MCF 10A (cell line): ENCODE results near the gene ASAP2. TPM values are rescaled to one million over a fixed set of nuclear protein-coding genes. Genes with fewer than 3 reads are reported as not detected.

Experiments used
- BruUV-seq: library from RNA; stranded (reverse); fragments of 400-500 nt; replicated peaks from 2 replicates; lab custom pipeline; 2021; lab: Mats Ljungman, UMichigan
- CTCF ChIA-PET: fragments of 300-600 bp; sonication (Branson Sonifier 250); formaldehyde crosslinking; extraction: SDS; loops from one replicate; lab custom pipeline; 2021; ENCODE audit warnings: antibody characterized with exemption, inconsistent platforms; lab: Yijun Ruan, JAX
- POLR2A ChIA-PET: fragments of 300-600, 350-650 bp; sonication (Branson Sonifier 250); formaldehyde crosslinking; extraction: SDS; loops from one replicate; lab custom pipeline; 2020; ENCODE audit warnings: antibody characterized with exemption, inconsistent platforms; lab: Yijun Ruan, JAX
- DNase-seq: peaks from one replicate; pipeline ENCODE4 v3.0.0-alpha.2; 2018; ENCODE audit not compliant: unreplicated experiment
- H3K27ac Mint-ChIP-seq: one replicate; pipeline ENCODE4 v1.8.0; 2022; ENCODE audit warnings: mild to moderate bottlenecking, low read depth, mixed read lengths; ENCODE audit not compliant: unreplicated experiment
- H3K27me3 Mint-ChIP-seq: one replicate; pipeline ENCODE4 v1.8.0; 2022; ENCODE audit warnings: mixed read lengths; ENCODE audit not compliant: insufficient read depth, unreplicated experiment
- H3K36me3 Mint-ChIP-seq: one replicate; pipeline ENCODE4 v1.8.0; 2022; ENCODE audit warnings: mild to moderate bottlenecking, moderate library complexity, mixed read lengths; ENCODE audit not compliant: insufficient read depth, unreplicated experiment
- H3K4me1 Mint-ChIP-seq: one replicate; pipeline ENCODE4 v1.8.0; 2022; ENCODE audit warnings: mixed read lengths; ENCODE audit not compliant: insufficient read depth, unreplicated experiment
- H3K4me3 Mint-ChIP-seq: one replicate; pipeline ENCODE4 v1.8.0; 2022; ENCODE audit warnings: mild to moderate bottlenecking, moderate library complexity, mixed read lengths; ENCODE audit not compliant: unreplicated experiment
- H3K9me3 Mint-ChIP-seq: one replicate; pipeline ENCODE4 v1.8.0; 2022; ENCODE audit warnings: mixed read lengths; ENCODE audit not compliant: unreplicated experiment
- CTCF ChIP-seq: fragments of 200-600 bp; IDR thresholded peaks from one replicate; pipeline ENCODE4 v1.8.0; 2022; ENCODE audit warnings: antibody characterized with exemption, mild to moderate bottlenecking; ENCODE audit not compliant: unreplicated experiment
- intact Hi-C: fragments of 100-400 bp; cut with micrococcal nuclease; formaldehyde crosslinking; loops from 2 replicates; pipeline ENCODE4 v1.14.1; 2022
- total RNA-seq: library from RNA; stranded (reverse); gene quantifications from 2 replicates; pipeline ENCODE4 v1.2.3, GENCODE V29; 2022

ASAP2 gene
- total RNA-seq, 1 experiment from 2014 or later = 80.8 TPM

GRCh38 chr2:9420495-9420894, 213.9 kb downstream of the ASAP2 start:
- no peaks in the 10 kb centered on the region for H3K9me3 Mint-ChIP-seq
- H3K36me3 Mint-ChIP-seq = peaks cover 36% of the 10 kb centered on the region
- no TSS peak for BruUV-seq
- no peak overlapping the region for H3K4me3 Mint-ChIP-seq
- ChIA-PET CTCF (interaction anchor here (0.8 kb wide), 1 partner anchor 381 kb away, joined by 4 read pairs; no protein-coding TSS in a partner anchor), POLR2A (interaction anchor here (1.3 kb wide), 1 partner anchor 33 kb away, joined by 5 read pairs; no protein-coding TSS in a partner anchor)
- H3K27ac Mint-ChIP-seq = no peak overlapping the region
- no peaks in the 10 kb centered on the region for H3K27me3 Mint-ChIP-seq
- intact Hi-C loops = no loop called here
- TF ChIP-seq CTCF = no peak
- peaks cover 29% of the 10 kb centered on the region for H3K4me1 Mint-ChIP-seq
- DNase-seq = no peak

GRCh38 chr2:9422321-9423099, 215.9 kb downstream of the ASAP2 start:
- Mint-ChIP-seq H3K27me3 (no peaks in the 10 kb centered on the region), H3K36me3 (peaks cover 24% of the 10 kb centered on the region), H3K9me3 (no peaks in the 10 kb centered on the region), H3K4me1 (peaks cover 20% of the 10 kb centered on the region), H3K4me3 (no peak overlapping the region), H3K27ac (peak overlapping the region; percentile 94)
- POLR2A ChIA-PET = interaction anchor here (0.6 to 4.3 kb wide), 26 partner anchors 7 to 421 kb away, joined by 3 to 44 read pairs (median 6); partner anchors contain the start of genes ADAM17, ASAP2, IAH1 and MBOAT2
- DNase-seq = peak; percentile 48
- no peak for TF ChIP-seq CTCF
- intact Hi-C loops = loop anchor here (2.0 kb wide), 1 partner anchor 280 kb away; no protein-coding TSS in a partner anchor
- CTCF ChIA-PET = interaction anchor here (0.6 to 3.0 kb wide), 9 partner anchors 9 to 1177 kb away, joined by 3 to 15 read pairs (median 3); partner anchors contain the start of gene ASAP2
- BruUV-seq = TSS peak; percentile 40

- peak within 1 kb of the TSS; percentile 94 for H3K27ac Mint-ChIP-seq
- DNase-seq = peak; percentile 98
- no TSS peak for BruUV-seq
- H3K27me3 Mint-ChIP-seq = no peaks in the 10 kb centered on the region
- no peak within 1 kb of the TSS for H3K4me3 Mint-ChIP-seq
- CTCF ChIA-PET = interaction anchor here (0.5 to 3.0 kb wide), 8 partner anchors 19 to 481 kb away, joined by 3 to 15 read pairs (median 4); partner anchors contain the start of gene ASAP2
- TF ChIP-seq CTCF = no peak
- H3K4me1 Mint-ChIP-seq = peaks cover 20% of the 10 kb centered on the region
- H3K36me3 Mint-ChIP-seq = peaks cover 16% of the 10 kb centered on the region
- no peaks in the 10 kb centered on the region for H3K9me3 Mint-ChIP-seq
- intact Hi-C loops = loop anchor here (2.0 kb wide), 1 partner anchor 281 kb away; no protein-coding TSS in a partner anchor
- POLR2A ChIA-PET = interaction anchor here (0.6 to 4.3 kb wide), 27 partner anchors 8 to 587 kb away, joined by 3 to 44 read pairs (median 5); partner anchors contain the start of genes ADAM17, ASAP2, IAH1 and MBOAT2
Observed at GRCh38 chr2:9423100-9423921, 216.7 kb downstream of the ASAP2 start, which contains the start of the genes CPSF3 and ITGB1BP1. TSS of gene CPSF3 (plus strand) at chr2:9423654. CDS start at chr2:9423774, 120 bp downstream. TSS of gene ITGB1BP1 (minus strand) at chr2:9423528. CDS start at chr2:9418697, 4,831 bp downstream.
